Measurements from ENCODE around the gene WWOX.

DNA sequence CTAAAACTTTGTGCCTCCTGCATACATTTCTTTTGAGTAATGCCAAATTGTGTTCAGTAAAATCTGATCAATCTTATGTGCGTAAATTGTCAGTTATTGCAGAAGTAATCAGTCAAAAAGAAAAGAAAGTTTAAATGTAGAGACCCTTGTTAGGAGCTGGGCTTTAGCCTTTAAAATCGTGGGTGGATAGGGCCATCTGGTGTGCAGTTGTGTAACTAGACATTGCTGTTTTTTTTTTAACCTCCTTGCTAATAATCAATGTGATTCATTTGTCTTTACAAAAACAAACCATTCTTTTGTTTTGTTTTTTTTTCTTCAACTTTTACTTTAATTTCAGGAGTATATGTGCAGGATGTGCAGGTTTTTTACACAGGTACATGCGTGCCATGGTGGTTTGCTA, 5.3 kb upstream of the WWOX start:
- TF ChIP-seq POLR2AphosphoS5 (IDR thresholded peaks at IDR 0.05; ENCODE audit: borderline replicate concordance, low read depth, low read length) (no peak), EZH2 (IDR thresholded peaks at IDR 0.05) (no peak), FOXP2 (optimal IDR thresholded peaks at IDR 0.05; ENCODE audit: control extremely low read depth, extremely low read length, insufficient read depth) (no peak)

Measured in SK-N-MC (cell line).